Activated CD4-positive, alpha-beta T cell treated with anti-CD3 and anti-CD28 coated beads, Interleukin-2, amount 50 U/mL, for 48 hours (primary cell): ENCODE measurements around the gene CYS1.
"Not testable (repeated sequence)": the region's sequence is repeated elsewhere in the genome, so short reads cannot be mapped to it uniquely, and the experiment has no call there.

Experiments used
- DNase-seq, 2 experiments: peaks; one replicate each; pipeline ENCODE4 v3.0.0-alpha.2; 2020

The CYS1 gene

DNA sequence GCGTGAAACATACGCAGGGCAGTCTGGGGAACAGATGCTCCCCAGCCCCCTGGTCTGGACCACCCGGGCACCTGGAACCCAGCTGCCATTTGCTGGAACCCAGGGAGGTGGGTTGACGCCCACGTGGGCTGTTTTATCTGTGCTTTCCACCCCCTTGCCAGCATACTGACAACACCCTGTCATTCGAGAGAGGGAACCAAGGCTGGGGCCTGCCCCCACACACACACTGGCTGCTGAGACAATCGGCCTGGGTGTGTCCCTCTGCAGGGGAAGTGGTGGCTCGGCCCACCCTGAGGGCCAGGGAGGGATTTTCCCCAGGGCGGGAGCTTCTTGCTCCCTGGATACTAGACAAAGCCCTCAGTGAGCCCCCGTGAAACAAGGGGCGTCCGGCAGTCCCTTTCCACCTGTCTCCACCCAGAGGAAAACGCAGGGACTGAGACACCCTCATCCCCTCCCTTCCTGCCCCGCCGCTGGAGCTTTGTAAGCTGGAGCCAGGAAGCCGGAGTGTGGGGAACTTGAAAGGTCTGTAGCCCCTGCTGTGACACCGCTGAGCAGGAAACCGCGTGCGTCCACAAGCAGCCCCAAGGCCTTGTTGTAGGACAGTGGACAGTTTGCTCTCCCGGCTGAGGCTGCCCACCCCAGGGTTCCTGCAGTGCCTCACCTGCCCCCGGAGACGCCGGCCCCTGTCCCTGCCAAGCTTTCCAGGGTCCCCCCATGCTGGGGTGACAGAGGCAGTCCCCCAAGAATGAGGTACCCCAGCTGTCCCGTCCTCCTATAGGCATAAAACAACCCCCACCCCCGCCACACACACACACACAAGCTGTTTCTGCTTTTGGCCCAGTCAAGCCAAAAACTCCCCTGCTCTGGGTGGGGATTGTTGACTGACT is 51.0 kb downstream of the CYS1 start:
- peak; percentile 42 to 47 for DNase-seq

DNA sequence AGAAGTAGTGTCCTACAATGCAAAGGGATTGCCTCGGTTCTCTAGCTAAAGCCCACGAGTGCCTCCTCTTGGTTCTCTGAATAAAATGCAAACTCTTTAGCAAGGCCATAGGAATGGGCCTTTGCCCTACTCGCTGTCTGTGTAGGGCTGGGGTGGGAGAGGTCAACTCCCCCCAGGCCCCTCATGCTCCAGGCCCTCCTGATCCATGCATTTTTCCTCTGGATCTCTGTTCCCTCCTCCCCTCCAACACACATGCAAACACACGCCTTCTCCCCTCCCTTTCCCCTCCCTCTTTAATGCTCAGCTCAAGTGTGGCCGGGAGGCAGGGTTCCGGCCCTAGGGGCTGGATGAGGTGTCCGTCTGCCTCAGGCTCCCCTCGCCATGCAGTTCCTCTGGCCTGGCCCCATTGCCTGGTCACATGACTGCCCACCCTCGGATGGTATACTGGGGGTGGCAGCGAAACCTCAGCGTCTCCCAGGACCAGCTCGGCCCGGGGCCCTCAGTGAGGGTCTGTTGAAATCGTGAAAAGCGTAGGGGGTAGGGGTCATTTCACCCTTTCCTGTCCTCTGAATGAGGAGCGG is 51.7 kb downstream of the CYS1 start:
- no peak for DNase-seq

DNA sequence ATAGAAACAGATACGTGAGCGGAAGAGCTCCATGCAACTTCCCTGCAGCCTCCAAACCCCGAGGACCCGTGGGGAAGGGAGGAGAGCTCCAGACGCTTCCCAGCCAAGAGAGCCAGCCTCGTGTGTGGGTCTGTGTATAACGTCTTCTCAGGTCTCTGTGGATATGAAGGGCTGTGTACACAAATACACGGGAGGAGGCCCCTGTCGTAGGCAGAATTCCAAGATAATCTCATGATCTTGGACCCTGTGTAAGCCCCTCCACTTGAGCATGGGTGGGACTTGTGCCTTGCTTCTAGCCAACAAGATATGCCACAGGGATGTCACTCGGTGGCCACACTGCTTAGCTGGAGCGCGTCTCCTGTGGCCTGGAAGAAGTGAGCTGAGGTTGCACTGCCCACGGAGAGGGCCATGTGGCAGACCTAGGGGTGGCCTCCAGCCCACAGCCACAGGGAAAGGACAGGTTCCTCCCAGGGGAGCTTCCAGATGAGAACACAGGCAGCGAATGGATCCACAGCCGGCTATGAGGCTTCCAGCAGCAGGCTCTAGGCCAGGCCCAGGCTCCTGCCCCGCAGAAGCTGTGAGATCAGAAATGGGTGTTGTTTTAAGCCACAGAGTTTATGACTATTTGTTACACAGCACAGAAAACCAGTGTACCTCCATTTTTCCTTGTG is 52.4 kb downstream of the CYS1 start:
- no peak for DNase-seq

DNA sequence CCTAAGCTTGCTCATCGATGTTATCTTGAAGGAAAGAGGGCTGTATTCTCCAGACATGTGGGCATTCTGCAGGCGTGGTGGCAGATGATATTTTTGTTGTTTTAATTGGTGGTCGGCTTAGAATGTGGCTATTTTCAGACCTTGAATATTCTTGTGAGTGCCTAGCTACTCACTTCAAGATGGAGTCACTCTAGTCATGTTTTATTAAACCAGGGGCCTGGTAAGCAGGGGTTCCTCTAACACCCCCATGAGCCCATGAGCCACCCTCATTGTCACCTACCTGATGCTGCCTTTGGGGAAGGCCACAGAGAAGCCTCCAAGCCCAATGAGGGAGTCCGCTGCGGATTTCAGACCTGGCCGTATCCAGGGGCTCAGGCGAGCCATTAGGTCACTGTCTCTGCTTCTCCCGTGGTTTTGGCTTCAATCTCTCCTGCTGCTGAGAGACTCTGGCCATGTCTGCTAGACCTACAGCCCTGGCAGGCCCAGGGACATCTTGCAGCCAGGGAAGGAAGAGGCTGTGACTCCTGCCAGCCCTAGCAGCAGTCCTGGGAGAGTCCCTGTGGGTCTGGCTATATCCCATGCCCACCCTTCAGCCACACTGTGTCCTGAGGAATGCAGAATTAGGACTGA is 53.2 kb downstream of the CYS1 start:
- DNase-seq: no peak

DNA sequence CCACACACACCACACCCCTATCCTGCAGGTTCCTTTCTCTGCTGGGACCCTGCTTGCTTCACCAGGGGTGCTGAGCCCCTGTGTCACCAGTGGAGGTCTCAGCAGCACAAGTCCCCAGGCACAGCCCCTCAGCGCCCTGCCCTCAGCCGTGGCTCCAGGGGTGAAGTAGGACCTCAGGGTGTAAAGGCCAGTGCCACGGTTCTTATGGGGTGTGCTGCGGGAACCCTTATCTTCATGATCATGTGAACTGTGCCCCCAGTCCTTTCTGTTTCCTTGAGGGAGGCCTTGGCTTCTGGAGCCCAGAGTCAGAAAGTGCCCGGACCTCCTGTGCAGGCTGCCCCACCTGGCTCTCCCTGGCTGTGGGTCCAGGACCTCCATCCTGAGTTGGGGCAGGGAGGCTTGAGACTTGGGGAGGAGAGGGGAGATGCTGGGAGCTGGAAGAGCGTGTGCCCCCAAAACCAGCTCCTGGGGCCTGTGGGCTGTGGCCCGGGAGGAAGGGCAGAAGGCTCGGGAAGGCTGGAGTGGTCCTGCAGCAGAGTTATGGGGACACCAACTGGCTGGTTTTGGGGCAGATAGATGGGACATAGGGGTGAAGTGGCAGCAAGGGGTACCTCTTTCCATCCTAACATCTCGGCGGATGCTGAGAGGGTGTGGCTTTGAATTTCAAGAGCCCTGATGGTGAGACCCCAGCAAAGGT is 57.1 kb downstream of the CYS1 start:
- no peak for DNase-seq

DNA sequence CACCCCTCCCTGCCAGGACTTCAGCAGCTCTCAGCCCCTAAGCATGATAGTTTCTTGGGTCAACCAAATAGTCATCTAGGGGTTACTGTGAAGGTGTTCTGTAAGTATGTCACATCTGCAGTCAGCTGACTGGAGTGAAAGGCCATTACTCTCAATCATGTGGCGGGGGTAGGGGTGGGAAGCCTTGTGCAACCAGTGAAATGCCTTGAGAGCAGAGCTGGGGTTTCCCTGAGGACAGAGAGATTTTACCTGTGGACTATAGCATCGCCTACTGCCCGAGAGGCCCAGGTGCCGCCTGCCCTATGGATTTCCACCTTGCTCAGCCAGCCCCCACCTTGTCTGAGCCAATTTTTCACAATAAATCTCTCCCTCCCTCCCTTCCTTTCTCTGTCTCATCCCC is 57.8 kb downstream of the CYS1 start:
- DNase-seq: no peak

DNA sequence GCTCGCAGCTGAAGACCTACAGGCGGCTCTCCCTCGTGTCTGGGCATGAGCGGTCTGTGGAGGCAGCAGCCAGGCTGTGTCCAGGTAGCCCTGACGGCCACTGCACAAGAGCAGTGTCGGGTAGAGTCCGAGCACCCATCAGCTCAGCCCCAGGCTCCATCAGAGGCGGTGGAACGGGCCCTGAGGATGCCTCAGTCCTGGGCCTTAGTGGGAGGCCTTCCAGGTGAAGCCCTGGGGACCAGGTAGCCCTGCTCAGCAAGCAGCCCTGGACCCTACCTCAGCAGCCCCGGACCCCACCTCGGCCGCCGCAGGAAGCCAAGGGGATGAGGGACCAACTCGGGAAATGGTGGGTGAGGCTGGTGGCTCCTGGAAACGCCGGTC is 58.2 kb downstream of the CYS1 start:
- no peak for DNase-seq

DNA sequence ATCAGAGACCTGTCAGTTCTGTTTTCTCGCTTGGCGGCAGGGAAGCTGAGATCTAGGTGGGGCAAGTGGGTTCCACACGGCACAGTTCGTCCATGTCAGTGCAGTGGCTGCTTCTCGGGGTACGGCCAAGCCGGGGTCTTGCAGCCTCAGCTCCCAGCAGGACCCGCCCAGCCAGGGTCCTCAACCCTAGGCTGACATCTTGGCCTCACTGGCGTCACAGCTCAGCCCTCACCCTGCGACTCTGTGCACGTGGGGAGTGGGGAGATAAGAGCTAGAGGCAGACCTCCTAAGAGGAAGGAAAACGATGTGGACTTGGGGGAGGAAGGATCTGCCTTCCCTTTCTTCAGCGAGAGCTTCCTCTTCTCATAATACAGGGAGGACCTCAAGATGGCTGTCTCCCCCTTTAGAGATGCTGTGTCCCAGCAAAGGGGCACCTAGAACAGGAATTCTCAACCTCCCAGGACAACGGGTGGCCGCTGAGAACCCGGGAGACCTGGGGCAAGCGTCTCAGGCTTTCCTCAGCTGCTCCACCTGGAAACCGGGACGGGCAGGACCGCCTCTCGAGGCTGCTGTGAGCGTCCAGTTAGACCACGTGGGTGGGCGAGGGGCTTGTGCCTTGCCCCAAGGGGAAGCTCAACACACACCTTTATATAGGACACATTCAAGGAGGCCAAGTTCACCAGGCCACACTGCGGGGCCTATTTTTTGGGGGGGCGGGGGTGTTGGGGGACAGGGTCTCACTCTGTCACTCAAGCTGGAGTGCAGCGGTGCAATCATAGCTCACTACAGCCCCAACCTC is 60.4 kb downstream of the CYS1 start:
- no peak for DNase-seq

DNA sequence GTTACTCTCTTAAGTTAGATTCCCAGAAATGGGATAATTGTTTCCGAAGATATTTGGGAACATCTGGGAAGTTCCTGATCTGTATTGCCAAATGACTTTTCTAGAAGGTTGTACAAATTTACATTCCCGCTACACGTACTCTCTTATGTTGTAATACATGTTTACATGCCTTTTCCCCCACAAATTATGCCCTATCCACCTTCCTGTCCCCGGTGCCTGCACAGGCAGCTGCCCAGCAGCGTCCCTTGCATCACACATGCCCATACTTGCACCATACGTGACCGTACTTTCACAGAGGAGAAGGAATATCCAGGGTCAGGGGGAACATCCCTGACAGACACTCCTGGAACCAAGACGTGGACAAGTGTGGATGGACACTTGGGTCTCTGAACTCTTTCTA is 61.0 kb downstream of the CYS1 start:
- DNase-seq: no peak

DNA sequence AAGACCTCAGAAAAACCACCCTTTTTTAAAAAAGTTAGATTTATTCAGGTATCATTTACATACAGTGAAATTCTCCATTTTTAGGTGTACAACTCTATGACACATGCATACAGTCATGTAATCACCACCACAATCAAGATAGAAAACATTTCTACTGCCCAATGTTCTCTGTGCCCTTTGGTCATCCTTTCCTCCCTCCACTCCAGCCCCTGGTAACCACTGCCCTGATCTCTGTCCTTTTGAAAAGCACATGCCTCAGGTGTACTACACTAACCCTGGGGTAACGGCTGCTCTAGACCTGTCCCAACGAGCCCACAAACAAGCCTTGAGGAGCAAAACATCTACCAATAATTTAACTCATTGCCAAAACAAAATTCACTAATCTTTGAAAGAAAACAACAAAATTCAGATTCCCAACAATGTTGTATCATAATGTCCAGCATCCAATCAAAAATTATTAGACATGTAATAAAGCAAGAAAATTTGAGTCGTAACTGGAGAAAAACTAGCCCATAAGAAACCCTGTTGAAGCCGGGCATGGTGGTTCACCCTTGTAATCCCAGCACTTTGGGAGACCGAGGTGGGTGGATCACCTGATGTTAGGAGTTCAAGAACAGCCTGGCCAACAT is 62.8 kb downstream of the CYS1 start:
- no peak for DNase-seq

DNA sequence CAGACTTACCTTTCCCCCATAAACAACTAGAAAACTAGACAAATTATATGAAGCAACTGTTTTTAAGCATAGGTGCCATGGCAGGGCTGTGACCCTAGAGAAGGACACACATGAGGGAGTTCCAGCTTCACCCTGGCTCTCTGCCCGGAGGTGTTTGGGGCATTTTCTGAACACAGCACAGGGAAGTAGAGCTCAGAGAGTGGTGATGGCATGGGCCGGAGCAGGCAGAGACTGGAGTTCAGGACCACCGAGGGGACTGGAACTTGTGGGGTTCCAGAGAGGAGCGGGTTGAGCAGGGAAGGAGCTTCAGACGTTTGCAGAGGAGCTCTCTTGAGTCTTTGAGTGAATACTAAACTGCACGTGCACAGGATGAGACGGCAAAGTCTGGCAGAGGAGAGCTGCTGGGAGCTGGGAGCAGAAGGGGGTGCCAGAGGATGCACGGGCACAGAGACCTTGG is 63.4 kb downstream of the CYS1 start:
- DNase-seq: no peak

DNA sequence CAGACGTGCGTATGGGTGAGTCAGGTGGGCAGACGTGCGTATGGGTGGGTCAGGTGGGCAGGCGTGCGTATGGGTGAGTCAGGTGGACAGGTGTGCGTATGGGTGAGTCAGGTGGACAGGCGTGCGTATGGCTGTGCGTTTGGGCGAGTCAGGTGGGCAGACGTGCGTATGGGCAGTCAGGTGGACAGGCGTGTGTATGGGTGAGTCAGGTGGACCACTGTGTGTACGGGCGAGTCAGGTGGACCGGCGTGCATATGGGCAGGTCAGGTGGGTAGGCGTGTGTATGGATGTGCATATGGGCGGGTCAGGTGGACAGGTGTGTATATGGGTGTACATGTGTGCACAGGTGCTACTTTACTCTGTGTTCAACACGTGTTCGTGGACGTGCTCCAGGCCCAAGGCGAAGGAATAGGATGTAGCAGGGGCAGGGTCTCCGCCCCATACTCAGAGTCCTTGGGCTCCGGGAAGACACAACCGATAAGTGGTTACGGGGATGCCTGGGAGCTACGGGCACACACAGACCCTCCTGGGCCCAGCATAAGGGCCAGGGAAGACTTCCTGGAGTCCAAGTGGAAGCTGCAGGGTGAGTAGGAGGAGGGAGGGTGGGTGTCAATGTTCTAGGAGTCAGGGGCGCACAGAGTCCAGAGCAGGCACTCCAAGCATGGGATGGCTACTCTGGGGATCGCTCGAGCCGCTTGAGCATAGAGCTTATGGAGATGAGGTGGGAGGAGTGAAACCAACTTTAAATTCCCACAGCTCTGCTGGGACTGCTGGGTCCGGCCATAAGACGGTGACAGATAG is 64.0 kb downstream of the CYS1 start:
- DNase-seq: no peak

DNA sequence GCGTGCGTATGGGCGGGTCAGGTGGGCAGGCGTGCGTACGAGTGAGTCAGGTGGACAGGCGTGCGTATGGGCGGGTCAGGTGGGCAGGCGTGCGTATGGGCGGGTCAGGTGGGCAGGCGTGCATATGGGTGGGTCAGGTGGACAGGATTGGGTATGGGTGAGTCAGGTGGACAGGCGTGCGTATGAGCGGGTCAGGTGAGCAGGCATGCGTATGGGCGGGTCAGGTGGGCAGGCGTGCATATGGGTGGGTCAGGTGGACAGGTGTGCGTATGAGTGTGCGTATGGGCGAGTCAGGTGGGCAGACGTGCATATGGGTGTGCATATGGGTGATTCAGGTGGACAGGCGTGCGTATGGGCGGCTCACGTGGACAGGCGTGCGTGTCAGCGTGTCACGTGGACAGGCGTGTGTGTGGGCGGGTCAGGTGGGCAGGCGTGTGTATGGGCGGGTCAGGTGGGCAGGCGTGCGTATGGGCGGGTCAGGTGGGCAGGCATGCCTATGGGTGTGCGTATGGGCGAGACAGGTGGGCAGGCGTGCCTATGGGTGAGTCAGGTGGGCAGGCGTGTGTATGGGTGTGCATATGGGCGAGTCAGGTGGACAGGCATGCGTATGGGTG is 64.7 kb downstream of the CYS1 start:
- not testable (repeated sequence) for DNase-seq

DNA sequence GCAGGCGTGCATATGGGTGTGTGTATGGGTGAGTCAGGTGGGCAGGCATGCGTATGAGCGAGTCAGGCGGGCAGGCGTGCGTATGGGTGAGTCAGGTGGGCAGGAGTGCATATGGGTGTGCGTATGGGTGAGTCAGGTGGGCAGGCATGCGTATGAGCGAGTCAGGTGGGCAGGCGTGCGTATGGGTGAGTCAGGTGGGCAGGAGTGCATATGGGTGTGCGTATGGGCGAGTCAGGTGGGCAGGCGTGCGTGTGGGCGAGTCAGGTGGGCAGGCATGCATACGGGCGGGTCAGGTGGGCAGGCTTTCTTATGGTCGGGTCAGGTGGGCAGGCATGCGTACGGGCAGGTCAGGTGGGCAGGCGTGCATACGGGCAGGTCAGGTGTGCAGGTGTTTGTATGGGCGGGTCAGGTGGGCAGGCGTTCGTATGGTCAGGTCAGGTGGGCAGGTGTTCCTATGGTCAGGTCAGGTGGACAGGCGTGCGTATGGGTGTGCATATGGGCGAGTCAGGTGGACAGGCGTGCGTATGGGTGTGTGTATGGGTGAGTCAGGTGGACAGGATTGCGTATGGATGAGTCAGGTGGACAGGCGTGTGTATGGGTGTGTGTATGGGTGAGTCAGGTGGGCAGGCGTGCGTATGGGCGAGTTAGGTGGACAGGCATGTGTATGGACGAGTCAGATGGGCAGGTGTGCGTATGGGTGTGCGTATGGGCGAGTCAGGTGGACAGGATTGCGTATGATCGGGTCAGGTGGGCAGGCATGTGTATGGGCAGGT is 65.6 kb downstream of the CYS1 start:
- DNase-seq: no peak

DNA sequence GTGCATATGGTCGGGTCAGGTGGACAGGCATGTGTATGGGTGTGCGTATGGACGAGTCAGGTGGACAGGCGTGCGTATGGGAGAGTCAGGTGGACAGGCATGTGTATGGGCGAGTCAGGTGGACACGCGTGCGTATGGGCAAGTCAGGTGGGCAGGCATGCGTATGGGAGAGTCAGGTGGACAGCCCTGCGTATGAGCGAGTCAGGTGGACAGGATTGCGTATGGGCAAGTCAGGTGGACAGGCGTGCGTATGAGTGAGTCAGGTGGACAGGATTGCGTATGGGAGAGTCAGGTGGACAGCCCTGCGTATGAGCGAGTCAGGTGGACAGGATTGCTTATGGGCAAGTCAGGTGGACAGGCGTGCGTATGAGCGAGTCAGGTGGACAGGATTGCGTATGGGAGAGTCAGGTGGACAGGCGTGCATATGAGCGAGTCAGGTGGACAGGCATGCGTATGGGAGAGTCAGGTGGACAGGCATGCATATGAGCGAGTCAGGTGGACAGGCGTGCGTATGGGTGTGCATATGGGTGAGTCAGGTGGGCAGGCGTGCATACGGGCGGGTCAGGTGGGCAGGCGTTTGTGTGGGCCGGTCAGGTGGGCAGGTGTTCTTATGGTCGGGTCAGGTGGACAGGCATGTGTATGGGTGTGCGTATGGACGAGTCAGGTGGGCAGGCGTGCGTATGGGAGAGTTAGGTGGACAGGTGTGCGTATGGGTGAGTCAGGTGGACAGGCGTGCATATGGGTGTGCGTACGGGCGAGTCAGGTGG is 66.4 kb downstream of the CYS1 start:
- DNase-seq: not testable (repeated sequence)

DNA sequence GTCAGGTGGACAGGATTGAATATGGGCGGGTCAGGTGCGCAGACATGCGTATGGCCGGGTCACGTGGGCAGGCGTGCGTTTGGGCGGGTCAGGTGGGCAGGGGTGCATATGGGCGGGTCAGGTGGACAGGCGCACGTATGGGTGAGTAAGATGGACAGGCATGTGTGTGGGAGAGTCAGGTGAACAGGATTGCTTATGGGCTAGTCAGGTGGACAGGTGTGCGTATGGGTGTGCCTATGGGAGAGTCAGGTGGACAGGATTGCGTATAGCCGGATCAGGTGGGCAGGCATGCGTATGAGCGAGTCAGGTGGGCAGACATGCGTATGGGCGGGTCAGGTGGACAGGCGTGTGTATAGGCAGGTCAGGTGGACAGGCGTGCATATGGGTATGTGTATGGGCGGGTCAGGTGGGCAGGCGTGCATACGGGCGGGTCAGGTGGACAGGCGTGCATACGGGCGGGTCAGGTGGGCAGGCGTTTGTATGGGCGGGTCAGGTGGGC is 67.2 kb downstream of the CYS1 start:
- DNase-seq: no peak

DNA sequence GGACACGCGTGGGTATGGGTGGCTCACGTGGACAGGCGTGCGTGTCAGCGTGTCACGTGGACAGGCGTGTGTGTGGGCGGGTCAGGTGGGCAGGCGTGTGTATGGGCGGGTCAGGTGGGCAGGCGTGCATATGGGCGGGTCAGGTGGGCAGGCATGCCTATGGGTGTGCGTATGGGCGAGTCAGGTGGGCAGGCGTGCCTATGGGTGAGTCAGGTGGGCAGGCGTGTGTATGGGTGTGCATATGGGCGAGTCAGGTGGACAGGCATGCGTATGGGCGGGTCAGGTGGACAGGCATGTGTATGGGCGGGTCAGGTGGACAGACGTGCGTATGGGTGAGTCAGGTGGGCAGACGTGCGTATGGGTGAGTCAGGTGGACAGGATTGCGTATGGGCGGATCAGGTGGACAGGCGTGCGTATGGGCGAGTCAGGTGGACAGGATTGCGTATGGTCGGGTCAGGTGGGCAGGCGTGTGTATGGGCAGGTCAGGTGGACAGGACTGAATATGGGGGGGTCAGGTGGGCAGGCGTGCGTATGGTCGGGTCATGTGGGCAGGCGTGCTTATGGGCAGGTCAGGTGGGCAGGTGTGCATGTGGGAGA is 67.7 kb downstream of the CYS1 start:
- DNase-seq: not testable (repeated sequence)
